ENCODE data around the gene EYS. TPM values are rescaled to one million over a fixed set of nuclear protein-coding genes. Genes with fewer than 3 reads are reported as not detected.

EYS gene
- total RNA-seq, 6 experiments from 2014 or later: 0.18 TPM; not detected in 5

GRCh38 chr6:64717281-64717680, 989.7 kb downstream of the EYS start:
- H3K27me3 Mint-ChIP-seq (ENCODE audit: insufficient read depth): no peaks in the 10 kb centered on the region

GRCh38 chr6:64715624-64716023, 991.4 kb downstream of the EYS start:
- H3K27me3 Mint-ChIP-seq (ENCODE audit: insufficient read depth): no peaks in the 10 kb centered on the region
- no peak for DNase-seq
- H3K36me3 Mint-ChIP-seq (ENCODE audit: low read depth): no peaks in the 10 kb centered on the region
- TF ChIP-seq CTCF (IDR thresholded peaks at IDR 0.05): no peak
- H3K27ac Mint-ChIP-seq: no peak overlapping the region
- H3K4me3 Mint-ChIP-seq: no peak overlapping the region
- H3K4me1 Mint-ChIP-seq (ENCODE audit: low read depth): no peaks in the 10 kb centered on the region
- H3K9me3 Mint-ChIP-seq: peaks cover 17% of the 10 kb centered on the region

More at GRCh38 chr6:64717281-64717680, 989.7 kb downstream of the EYS start:
- Mint-ChIP-seq H3K4me1 (ENCODE audit: low read depth) (no peaks in the 10 kb centered on the region), H3K36me3 (ENCODE audit: low read depth) (no peaks in the 10 kb centered on the region), H3K27ac (no peak overlapping the region), H3K4me3 (no peak overlapping the region), H3K9me3 (peaks cover 29% of the 10 kb centered on the region)
- no peak for DNase-seq
- TF ChIP-seq CTCF (IDR thresholded peaks at IDR 0.05): no peak

GRCh38 chr6:64714073-64714472, 993.0 kb downstream of the EYS start:
- H3K36me3 Mint-ChIP-seq (ENCODE audit: low read depth): no peaks in the 10 kb centered on the region

GRCh38 chr6:64713175-64713574, 993.9 kb downstream of the EYS start:
- no peak for DNase-seq
- no peak overlapping the region for H3K4me3 Mint-ChIP-seq
- no peaks in the 10 kb centered on the region for H3K36me3 Mint-ChIP-seq (ENCODE audit: low read depth)
- H3K9me3 Mint-ChIP-seq: peaks cover 12% of the 10 kb centered on the region
- H3K27ac Mint-ChIP-seq: no peak overlapping the region
- H3K4me1 Mint-ChIP-seq (ENCODE audit: low read depth): no peaks in the 10 kb centered on the region
- no peak for TF ChIP-seq CTCF (IDR thresholded peaks at IDR 0.05)
- H3K27me3 Mint-ChIP-seq (ENCODE audit: insufficient read depth): no peaks in the 10 kb centered on the region; the same call in 1 of the 2 replicates

More at GRCh38 chr6:64714073-64714472, 993.0 kb downstream of the EYS start:
- TF ChIP-seq CTCF (IDR thresholded peaks at IDR 0.05): no peak
- Mint-ChIP-seq H3K9me3 (peaks cover 17% of the 10 kb centered on the region), H3K27me3 (ENCODE audit: insufficient read depth) (no peaks in the 10 kb centered on the region; the same call in 1 of the 2 replicates), H3K27ac (no peak overlapping the region), H3K4me3 (no peak overlapping the region), H3K4me1 (ENCODE audit: low read depth) (no peaks in the 10 kb centered on the region)
- DNase-seq: no peak

GRCh38 chr6:64712606-64713005, 994.4 kb downstream of the EYS start:
- no peak for DNase-seq
- no peak for TF ChIP-seq CTCF (IDR thresholded peaks at IDR 0.05)
- no peak overlapping the region for H3K27ac Mint-ChIP-seq
- H3K27me3 Mint-ChIP-seq (ENCODE audit: insufficient read depth): no peaks in the 10 kb centered on the region; the same call in 1 of the 2 replicates
- H3K4me3 Mint-ChIP-seq: no peak overlapping the region
- H3K36me3 Mint-ChIP-seq (ENCODE audit: low read depth): no peaks in the 10 kb centered on the region
- H3K4me1 Mint-ChIP-seq (ENCODE audit: low read depth): no peaks in the 10 kb centered on the region
- peaks cover 12% of the 10 kb centered on the region for H3K9me3 Mint-ChIP-seq

GRCh38 chr6:64703922-64704321, 1003.1 kb downstream of the EYS start:
- TF ChIP-seq CTCF (IDR thresholded peaks at IDR 0.05): no peak
- Mint-ChIP-seq H3K36me3 (ENCODE audit: low read depth) (no peaks in the 10 kb centered on the region), H3K4me1 (ENCODE audit: low read depth) (no peaks in the 10 kb centered on the region), H3K9me3 (peaks cover 31% of the 10 kb centered on the region), H3K4me3 (no peak overlapping the region), H3K27me3 (ENCODE audit: insufficient read depth) (no peaks in the 10 kb centered on the region), H3K27ac (no peak overlapping the region)
- DNase-seq: no peak

Measured in HFFc6 (cell line).